Stimulated activated CD4-positive, alpha-beta T cell treated with anti-CD3 and anti-CD28 coated beads, Interleukin-2, amount 100 ng/mL, for 24 hours (primary cell): ENCODE measurements around the gene NR1H4.
"Not testable (repeated sequence)": the region's sequence is repeated elsewhere in the genome, so short reads cannot be mapped to it uniquely, and the experiment has no call there.

Experiments used
- DNase-seq, 2 donors: peaks; one replicate each; pipeline ENCODE4 v3.0.0-alpha.2; 2020

NR1H4 gene

DNA sequence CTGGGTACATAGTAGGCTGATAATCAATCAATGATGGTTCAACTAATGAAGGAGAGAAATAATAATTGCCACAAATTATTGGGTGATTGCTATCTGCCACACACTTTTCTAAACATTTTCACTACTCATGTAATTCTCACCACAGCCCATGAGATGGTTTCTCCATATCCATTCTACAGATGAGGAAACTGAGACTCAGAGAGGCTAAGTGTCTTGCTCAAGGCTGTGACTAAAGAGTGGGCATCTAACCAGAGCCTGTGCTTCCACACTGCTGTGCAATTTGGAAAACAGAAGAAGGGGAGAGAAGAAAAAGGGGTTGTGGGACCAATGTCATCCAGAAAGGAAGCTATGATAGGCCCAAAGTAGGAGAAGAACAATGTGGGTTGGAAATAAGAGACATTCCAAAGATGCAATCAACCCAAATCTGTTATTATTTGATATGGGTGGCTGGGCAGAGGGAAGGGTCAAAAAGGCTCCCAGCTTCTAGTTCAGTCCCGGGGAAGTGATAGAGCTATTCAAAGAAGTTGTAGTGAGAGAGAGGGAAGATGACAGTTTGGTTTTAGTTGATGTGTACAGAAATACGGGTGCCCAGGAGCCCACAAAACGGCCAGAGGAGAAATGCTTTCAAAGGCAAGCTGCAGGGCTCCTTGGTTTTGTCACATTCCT, 483 bp upstream of the NR1H4 start:
- DNase-seq: no peak

DNA sequence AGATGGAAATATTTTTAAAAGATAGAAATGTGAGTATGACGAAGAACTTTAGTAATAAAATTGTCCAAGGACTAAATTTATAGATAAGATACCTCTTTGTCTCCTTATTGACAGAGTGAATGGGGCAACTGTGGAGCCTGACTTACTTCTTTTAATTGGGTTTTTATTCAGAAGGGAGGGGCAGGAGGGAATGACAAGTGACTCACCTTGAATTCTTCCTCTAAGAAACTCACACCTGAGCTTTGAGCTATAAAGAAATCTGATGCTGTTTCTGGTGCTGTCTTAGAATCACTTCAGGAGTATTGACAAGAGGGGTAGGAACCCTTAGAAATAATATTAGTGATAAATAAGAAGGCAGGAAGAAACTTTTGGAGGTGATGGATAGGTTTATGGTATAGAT, 951 bp downstream of the NR1H4 start:
- DNase-seq: no peak

DNA sequence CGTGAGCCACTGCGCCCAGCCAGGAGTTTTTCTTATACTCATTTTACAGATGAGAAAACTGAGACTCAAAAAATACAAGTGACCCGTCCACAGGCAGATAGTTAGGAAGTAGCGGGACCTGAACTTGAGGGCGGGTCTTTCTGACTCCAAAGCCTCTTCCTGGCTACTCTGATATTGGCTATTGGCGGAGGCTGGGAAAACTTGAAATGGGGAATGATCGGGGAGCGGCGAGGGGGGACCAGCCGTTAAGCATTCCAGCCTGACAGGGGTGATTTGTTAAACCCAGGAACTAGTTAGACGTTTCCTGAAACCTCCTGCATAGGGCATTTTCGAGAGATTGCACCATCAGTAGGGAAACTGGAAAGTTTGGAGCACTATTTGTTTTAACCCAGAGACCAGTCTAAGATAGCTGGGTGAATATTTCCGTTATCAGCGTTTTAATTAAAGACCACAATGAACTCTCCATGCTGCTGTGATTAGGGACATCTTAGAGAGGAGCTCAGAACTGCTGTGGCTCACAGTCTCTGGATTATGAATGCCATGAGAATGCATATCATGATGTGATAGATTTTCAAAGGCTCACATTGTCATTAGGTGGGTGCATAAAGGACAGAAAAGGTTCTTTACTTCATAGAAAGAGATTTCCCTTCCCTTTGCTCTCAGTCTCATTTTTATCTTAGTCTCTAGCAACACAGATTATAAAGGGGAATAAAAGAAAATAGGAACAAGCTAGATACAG, 2.5 kb downstream of the NR1H4 start:
- no peak for DNase-seq

DNA sequence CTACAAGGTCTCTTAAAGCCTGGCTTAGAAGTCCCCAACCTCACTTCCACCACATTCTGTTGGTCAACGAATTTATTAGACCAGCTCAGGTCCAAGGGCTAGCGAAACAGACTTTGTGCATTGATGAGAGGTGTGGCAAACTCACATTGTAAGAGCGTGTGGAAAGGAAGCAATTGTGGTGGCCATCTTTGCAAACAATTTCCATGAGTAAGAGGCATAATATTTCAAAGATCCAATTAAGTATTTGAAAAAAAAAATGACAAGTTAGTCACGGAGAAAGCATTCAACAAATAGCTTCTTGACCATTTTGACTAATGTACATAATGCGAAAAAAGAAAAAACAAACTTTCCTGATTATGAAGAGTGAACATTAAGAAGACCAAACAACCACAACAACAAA, 7.4 kb downstream of the NR1H4 start:
- DNase-seq: no peak

DNA sequence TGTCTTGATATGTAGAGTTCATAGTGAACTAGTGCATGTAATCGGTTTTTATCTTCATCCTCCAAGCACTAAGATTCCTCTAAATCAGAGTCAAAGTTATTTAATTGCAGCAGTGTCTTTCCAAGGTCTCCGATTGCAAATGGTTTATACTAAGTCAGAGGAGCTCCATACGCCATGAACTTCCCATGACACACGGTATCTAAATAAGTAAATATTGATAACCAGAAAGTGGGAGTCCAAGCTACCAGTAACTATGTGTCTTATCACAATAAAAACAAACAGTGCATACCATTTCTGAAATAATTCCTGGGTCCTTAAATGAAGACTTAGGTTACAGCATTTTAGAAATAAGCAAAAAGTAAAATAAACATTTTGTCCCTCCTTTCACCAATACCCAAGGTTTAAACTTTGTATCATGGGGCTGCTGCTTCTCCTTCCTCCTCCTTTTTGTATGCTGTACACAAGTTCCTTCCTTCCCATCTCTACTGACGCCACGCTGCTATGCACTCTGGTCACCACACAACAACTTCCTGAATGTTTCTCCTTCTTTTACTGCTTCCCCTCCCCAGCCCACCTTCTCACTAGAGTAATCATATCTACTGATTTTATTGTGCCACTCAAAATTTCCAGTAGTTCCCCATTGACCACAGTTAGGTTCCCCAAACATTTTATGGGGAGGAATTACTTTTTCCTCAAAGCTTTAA, 10.7 kb downstream of the NR1H4 start:
- DNase-seq: no peak

DNA sequence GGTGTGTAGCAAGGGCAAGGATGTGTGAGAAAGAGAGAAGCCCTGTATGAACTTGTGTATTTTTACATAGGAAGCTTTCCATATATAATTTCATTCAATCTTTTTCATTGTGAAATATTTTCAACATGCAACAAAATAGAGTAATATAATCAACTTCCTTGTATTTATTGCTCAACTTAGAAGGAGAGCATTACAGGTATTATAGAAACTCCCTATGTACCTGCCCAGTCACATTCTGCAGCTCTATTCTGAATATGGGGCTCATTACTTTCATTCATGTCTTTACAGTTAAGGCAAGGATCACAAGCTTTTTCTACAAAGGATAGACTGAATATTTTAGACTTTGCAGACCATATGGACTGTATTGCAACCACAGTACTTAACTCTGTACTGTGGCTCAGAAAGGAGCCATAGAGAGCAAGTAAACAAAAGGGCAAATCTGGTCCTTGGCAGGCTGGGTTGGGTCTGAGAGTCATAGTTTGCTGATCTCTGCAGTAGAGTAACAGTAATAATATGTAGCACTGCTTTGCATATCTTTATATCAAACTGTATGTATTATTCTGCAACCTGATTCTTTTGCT, 11.3 kb downstream of the NR1H4 start:
- DNase-seq: no peak

DNA sequence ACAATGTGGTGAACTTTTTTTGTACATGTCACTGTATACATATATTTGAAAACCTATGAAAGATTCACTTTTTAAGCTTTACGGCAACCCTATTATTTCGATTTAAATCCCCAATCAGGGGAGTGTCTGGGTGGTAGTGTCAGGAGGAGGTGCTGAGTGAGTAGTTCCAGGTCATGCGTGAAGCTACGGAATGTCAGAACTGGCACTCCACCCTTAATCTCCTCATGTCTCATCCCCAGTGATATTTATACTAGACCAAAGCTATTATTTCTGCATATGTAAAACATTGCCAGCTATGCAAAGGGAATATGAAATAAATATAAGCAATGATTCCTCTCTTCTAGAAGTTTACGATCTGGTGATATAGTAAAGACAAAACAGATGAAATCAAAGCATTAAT, 12.3 kb downstream of the NR1H4 start:
- no peak for DNase-seq

DNA sequence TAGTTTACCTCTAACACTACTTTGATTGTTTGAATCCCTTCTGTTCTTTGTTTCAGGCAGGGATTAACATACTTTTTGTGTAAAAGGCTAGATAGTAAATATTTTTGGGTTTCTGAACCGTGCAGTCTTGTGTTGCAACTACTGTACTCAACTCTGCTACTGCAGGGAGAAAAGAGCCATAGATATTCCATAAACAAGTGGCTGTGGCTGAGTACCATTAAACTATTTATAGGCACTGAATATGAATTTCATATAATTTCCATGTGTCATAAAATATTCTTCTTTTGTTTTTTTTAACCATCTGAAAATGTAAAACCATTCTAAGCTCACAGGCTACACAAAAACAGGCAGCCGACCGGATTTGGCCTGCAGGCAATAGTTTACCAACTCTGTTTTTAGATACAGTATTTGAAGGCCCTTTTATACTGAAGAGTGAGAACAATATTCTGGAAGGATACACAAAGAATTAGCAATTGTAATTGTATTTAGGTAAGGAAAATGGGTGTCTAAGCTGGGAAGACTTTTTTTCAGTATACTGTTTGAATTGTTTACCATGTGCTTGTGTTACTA, 15.7 kb downstream of the NR1H4 start:
- DNase-seq: no peak

DNA sequence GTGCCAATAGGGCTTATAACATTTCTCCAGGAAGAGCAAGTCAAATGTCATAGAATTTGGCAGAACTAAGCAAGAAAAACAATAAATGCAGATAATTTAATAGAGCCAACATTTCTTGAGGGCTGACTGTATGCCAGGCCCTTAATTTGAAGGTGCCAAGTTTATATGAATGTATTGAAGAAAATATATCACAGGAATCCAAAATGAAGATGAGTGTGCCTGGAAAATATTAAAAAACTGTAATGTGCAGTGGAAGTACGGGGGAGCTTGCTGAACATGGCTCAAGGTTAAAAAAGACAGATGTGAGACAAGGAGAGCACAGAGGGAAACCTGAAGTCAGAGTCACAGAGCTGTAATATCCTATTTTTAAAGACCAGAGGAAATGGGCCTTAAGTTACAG, 16.4 kb downstream of the NR1H4 start:
- DNase-seq: no peak

DNA sequence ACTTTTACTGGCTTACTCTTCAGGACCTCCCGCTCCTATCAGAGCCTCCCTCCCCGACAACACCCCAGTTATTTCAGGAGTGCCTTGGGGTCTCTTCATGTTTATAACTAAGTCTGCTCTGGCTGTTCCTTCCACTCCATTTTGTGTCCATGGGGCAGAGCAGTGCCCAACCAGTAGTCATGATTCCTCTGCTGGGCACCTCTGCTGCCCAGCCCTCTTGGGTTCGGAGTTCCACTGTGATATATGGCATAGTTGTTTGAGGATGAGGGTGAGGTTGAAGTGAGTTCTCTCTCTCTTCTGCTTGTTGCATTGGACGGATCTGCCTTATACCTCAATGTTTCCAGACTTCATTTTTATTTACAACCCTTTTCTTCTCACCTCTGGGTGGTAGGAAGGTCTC, 17.4 kb downstream of the NR1H4 start:
- no peak for DNase-seq

DNA sequence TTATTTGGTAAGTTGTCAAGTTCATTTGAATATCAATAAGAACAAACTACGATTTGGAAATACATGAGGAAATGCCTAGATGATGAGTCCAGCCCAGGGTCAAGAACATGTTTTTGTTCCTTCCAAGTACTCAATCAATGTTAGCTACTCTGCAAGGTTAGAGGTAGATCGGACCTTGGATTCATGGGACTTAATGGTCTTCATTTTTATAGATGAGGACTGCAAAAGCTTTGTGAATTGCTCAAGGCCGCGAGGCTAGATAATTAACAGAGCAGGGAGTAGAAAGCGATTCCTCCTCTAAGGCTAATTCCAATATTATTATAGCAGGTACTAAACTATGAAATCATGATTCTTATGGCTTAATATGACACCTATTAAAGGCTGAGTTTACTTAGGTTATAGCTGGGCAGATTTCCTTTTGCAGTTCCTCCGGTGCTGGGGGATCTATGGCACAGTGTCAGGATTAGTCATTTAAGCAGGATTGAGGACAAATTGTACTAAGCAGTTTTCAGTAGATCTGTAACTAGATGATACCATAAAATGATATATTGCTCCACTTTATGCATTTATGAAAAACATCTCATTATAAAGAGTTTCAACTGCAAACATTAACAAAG, 19.8 kb downstream of the NR1H4 start:
- DNase-seq: no peak

DNA sequence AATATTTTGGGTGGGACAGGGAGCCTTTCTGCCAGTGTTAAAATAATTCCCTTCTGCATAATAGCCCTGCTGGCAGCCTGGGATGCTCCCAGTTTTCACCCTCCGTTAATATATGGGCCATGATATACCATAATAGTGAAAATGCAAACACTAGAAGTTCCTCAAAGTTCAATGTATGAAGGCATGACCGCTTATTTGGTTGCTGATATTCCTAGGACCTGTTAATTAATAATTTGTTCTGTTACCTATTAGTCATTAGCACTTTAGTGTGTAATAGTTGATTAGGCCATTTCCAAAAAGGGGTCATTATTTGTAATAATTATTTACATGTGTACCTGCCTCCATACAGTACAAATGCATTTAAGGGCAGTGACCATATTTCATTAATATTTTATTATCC, 20.4 kb downstream of the NR1H4 start:
- no peak for DNase-seq

DNA sequence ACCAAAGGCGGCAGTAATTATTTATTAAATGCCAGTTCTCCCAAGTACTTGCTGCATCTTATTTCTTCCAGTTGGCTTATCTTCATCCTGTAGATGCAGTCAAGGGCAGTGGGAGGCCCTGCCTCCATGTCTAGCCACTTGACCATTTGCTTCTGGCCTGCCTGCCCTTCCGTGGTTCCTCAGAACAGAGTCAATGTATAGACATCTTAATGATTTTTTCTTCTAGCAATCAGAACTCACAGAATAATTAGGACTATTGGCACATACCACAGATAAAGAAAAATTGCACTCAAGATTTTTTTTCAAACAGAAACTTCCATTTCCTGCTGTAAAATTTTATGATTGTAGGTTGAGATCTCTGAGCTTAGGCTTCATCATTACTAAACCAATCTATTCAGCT, 20.9 kb downstream of the NR1H4 start:
- DNase-seq: no peak

DNA sequence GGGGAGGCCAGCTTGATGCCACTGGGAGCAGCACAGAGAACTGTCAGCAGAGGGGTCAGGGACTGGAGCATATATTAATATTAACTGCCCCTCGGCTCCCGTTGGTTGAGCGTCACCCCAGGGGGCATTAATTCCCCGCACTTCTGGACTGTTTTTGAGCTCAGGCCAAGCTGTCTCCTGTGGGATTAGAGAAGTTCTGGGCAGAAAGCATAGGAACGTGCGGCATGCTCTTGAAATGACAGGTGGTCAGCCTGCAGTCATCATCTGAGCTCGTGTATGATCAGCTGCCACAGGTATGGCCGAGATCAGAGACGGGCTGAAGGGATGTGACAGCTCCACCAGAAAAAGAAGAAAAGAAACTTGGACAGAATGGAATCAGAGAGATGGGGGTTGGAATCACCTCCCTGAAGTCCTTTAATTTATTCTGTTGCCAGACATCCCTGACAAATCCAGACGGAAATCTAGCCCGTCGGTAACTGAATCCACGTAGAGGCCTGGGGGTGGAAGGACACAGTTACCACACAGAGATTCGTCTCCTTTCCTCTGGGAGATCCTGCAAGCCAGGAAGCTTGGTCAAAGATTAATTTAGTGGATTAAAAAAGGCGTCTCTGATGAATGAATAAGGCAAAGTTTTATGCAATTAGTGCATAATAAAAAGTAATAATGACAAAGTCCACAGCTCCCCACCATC, 23.6 kb downstream of the NR1H4 start:
- no peak for DNase-seq

DNA sequence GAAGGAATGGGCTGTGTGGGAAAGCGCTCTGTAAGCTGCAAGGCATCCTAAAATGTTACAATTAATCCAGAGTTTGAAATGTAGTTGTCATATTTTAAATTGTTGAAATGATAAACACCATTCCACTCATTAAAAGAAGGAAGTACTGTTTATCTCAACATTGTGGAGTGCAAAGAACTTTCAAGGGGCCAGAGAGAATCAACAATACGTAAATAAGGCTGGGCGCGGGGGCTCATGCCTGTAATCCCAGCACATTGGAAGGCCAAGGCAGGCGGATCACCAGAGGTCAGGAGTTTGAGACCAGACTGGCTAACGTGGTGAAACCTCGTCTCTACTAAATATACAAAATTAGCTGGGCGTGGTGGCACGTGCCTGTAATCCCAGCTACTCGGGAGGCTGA, 24.5 kb downstream of the NR1H4 start:
- no peak for DNase-seq

DNA sequence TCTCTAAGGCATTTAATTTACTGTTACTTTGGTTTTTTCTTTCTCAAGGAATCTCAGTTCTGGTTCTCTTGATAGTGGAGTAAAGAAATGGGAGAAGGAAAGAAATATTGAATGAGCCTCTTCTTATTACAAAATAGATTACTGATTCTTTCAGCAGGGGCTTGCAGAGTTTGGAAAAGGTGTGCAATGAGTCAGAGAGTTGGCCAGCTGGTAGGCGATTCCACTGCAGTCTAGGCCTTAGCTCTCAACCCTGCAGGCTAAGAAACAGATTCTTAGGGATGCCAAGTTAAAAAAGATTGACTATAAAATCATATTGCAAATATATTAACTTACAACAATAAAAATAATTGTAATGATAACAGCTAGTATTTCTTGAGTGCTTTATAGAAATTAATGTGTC, 25.8 kb downstream of the NR1H4 start:
- DNase-seq: no peak

DNA sequence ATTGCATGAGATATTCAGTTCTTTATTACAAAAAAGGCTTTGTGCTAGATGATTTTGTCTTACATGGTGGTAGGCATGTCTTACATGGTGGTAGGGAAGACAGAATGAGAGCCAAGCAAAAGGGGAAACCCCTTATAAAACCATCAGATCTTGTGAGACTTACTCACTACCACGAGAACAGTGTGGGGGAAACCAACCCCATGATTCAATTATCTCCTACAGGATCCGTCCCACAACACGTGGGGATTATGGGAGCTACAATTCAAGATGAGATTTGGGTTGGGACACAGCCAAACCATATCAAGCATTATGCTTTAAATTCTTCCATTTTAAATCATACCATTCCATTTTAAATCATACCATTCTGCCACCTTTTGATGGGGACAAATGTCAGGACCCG, 29.1 kb downstream of the NR1H4 start:
- DNase-seq: not testable (repeated sequence)

DNA sequence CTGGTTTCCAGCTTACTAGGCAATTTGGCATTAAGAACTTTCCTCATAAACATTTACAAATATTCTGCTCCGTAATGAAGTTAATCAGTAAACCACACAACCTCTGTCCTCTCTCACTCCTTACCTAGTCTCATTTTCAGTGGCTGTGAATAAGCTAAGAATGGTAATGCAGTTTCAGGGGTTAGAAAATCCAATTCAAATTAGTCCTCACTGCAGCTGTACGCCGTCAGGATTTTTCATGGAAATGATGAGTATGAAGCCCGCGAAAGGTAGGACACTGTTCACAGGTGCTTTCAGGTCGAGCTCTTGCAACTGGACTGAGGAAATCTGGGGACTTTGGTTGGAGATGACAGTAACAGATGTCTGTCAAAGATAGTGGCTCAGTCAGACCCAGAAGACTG, 29.6 kb downstream of the NR1H4 start:
- DNase-seq: no peak

DNA sequence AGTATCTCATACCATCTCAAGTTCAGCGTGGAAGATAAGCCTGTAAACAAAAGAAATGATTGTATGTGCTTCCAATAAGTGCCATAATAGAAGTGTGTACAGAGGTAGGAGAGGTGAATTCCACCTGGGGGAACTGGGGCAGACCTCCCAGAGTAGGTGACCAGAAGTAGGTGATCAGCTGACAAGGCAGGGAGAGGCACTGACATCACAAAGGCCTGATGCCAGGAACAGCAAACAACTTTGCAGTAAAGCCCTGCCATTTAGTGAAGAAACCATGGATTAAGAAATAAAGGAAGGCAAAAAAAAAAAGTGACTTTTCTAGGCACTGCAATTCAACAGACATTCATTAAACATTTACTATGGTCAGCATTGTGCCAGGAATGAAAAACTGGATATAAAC, 31.1 kb downstream of the NR1H4 start:
- DNase-seq: no peak

DNA sequence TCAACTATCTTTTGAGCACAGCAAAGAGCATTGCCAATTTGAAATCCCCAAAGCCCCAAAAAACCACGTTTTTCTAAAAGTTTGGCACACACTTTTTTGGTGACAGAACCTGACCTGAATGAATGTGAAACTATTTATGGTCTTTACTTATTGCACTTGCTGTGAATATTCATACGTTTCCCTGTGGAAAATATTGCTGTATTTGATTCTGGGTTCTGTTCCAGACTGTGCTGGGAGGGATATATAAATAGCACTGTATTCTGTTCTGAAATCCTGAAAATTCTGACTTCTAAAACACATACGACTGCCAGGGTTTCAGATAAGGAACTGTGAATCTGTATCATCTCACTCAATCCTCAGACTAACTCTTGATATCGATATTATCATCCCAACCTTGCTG, 35.1 kb downstream of the NR1H4 start:
- DNase-seq: no peak

DNA sequence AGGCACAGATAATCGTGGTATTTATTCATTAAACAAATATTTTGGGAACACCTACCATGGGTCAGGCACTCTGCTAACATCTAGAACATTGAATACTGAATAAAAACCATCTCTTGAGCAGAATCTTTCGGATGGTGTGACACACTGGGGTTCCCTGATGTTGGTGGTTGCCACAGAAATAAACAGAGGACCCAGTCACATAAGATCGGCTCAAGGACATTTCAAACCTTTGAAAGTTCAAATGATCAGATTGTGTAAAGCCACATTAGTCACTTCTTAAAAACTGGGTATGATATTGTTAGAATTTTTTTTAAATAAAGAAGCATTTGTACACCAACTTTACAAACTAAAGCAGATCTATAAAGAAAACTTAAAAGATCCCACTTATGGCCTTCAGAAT, 39.0 kb downstream of the NR1H4 start:
- no peak for DNase-seq

DNA sequence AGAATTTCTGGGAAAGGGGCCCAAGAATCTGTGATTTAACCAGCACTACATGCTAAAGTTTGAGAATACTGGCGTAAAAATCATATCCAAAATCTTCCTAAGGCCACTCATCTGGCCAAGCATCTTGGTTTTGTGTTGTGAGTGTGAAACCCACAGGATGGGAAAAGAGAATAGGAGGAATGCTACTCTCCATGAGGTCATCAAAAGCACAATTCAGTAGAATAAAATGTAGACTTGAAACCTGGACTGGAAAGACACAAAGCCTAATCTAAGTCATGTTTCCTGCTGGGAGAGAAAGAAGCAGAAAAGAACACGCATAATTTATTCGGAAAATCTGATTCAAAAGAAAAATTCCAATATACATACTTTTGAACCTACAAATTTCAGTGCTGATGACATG, 42.3 kb downstream of the NR1H4 start:
- DNase-seq: no peak

DNA sequence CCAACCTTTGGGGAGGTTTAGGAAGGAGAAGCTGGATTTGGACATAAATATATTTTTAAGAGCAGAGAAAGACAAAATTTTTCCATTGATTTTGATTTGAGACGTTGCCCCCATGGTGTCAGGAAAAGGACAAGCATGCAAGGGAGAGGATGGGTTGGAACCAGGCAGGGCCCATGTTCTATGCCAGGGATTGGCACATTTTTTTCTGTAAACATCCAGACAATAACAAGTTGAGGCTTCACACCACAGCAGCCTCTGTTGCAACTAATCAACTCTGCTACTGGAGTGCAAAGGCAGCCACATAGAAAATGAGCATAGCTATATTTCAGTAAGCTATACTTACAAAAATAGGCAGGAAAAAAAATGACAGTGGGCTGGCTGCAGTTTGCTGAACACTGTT, 44.7 kb downstream of the NR1H4 start:
- DNase-seq: no peak
